Fibroblast of skin of left biceps (primary cell): ENCODE measurements around the gene RFNG.

ENCODE experiments used
- DNase-seq, 2 experiments: peaks; one replicate each; pipeline ENCODE4 v3.0.0-alpha.2; 2013; ENCODE audit warnings: low read depth in 2 of 2

The RFNG gene

DNA sequence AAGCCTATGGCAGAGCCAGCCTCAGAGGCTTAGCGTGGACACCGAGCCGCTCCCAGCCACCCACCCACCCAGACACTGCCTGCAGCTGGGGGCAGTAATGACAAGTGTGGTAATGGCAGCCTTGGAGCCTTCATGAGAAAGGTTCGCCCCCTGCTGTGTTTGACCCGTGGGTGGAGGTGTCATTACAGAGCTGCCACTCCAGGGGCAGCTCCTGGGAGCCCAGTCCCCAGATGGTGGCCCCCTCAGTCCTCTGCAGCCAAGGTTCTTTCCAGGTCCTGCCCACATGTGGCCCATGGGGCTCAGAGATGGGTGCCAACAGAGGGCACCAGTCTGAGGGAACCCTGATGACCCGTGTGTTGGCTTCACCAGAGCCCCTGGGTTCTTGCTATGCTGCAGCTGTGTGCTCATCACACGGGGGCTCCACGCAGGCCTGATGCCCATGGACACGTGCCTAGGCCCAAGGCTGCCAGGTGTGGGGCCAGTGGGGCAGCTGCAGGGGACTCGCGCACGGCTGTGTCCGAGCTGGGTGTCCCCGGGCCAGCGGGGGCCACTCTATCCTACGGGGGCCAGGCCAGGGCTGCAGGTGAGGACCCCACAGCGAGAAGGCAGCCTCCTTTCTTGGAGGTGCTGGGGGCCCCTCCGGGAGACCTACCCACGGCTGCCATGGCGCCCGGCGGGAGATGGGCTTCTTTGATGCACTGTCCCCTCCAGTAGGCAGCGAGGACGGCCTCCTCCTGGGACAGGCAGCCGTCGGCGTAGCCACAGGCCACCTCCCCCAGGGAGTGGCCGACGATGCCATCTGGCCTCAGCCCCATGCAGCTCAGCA, 38.3 kb upstream of the RFNG start:
- no peak for DNase-seq

DNA sequence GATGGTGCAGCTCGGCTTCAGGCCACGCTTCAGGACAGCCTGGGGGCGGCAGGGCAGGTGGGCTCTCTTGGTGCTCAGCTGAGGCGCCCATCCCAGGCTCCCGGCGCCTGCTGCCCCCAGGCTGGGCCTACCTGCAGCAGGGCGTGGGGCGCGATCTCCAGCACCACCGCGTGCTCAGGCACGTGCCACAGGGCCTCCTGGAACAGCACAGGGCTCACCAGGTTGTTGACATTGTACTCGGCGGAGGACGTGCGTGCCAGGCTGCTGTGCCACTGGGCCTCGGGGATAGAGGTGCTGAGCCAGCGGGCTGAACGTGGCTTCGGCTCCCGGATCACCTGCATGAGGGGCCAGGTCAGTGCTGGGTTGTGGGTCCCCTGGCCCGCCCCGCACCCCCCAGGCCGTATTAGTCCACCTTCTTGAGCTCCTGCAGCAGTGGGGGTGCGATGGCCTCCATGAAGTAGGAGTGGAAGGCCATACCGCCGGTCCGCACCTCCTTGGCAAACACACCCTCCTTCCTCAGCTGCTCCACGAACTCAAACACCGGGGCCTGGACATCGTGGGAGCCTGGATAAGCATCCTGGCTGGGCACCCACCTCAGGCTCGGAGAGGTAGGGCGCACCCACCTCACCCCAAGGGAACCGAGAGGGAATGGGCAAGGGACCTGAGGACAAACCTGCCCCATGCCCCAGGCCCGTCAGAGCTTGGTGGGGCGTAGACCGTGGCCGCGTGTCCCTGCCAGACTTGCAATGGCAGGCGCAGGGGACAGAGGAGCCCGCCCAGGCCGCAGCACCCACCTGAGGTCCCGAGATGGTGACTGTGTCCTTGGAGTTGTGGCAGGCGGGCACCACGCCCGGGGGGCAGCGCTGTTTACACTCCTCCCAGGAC, 37.5 kb upstream of the RFNG start:
- no peak for DNase-seq

DNA sequence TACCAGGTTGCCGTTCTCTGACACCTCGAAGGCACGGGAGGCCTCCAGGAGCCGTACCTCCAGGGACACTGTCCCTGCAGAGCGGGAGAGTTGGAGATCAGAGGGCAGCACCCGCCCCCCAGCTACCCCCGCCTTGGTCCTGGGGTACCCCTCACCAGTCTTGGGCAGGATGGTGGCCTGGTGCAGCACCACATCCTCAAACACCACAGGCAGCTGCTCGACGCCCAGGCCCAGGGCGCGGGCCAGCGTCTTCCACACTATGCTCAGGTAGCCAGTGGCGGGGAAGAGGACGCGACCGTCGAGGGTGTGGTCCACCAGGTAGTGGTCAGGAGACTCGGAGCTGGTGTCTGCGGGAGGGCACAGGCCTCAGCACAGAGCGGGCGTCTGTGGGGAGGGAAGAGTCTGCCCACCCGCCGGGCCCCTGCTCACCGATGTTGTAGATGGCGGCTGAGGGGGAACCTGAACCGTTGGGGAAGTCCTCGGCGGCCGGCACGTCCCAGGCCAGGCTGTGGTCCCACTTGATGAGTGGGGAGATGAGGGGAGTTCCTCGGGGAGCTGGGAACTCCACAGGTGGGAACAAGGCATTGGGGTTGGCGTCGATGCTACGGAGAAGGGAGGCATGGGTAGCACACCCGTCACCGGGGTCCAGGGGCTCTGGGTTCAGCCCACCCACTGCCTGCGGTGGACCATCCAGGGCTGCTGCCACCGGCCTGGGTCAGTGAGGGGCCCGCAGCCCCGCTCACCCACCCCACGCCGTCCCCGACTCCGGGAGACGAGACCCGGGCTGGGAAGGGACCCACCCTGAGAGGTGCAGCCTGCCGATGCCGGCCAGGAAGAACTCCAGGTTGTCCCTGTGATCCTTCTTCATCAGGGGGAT, 36.6 kb upstream of the RFNG start:
- no peak for DNase-seq

DNA sequence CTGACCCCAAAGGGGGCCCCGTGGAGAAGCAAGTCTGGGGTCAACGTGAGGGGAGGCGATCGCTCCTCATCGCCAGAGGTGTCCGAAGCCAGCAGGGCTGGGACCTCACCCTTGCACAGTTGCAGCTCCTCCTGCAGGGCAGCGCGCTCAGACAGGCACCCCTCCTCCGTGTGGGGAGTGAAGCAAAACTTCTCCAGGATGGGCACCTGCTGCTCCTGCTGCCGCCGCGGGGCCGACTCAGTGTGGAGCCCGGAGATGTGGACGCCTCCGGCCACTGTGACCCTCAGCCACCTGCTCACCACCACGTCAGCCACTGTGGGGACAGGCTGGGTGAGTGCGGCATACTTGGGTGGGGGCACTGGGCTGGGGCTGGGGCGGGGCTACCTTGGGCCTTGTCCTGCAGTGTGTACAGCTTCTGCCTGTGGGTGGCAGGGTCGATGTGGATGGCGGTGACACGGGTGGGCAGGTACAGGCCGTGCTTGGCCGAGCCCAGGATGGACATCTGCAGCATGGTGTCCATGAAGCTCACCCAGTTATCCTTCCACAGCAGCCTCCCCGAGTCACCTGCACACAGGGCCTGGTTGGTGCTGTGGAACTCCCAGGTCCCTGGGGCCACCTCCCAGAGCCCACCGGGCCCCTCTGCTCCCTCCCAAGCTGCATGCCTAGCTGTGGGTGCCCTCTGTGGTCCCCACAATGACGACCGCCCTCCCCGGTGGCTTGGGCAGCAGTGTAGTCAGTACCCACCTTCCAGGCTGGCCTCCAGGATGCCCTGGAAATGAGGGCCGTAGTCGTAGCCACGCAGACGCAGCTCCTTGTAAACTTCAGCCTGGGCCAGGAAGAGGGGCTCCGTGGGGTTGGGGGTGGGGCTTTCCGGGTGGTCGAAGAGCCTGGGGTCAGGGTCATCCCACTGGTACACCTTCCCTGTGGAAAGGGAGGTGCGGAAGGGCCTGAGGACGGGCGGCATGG, 35.6 kb upstream of the RFNG start:
- no peak for DNase-seq

DNA sequence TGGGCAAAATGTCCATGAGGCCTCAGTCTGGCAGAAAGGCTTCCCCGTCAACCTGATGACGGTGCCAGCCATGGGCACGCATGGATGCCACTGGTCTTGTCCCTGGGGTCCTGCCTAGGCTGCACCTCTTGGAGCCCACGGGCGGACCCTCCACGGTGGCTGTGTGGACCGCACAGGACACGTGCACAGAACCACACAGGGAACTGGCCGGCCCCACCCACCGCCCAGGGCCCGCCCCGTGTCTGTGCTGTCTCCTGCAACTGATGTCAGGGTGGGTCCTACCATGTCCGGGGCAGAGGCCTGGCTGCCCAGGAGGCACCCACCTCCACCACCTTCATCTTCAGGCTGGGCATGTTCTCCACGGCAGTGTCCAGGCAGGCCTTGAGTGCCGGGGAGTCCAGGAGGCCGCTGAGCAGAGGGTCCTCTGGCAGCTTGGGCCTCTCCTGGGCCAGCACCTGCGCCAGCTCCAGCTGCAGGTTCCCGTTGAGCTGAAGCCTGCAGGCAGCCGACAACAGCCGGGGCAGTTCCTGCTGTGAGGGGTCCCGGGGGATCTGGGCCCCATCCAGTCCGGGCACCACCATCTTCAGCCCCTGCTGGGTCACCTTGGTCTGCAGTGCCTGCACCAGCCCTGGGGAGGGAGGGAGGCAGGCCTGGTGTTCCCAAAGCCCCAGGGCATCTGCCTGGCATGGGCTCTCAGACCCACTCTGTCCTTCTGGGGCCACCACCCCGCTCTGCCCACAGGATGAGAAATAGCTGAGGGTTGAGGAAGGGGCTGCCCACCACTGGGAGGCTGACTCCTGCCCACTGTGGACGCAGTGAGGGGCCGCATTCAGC, 34.5 kb upstream of the RFNG start:
- no peak for DNase-seq

DNA sequence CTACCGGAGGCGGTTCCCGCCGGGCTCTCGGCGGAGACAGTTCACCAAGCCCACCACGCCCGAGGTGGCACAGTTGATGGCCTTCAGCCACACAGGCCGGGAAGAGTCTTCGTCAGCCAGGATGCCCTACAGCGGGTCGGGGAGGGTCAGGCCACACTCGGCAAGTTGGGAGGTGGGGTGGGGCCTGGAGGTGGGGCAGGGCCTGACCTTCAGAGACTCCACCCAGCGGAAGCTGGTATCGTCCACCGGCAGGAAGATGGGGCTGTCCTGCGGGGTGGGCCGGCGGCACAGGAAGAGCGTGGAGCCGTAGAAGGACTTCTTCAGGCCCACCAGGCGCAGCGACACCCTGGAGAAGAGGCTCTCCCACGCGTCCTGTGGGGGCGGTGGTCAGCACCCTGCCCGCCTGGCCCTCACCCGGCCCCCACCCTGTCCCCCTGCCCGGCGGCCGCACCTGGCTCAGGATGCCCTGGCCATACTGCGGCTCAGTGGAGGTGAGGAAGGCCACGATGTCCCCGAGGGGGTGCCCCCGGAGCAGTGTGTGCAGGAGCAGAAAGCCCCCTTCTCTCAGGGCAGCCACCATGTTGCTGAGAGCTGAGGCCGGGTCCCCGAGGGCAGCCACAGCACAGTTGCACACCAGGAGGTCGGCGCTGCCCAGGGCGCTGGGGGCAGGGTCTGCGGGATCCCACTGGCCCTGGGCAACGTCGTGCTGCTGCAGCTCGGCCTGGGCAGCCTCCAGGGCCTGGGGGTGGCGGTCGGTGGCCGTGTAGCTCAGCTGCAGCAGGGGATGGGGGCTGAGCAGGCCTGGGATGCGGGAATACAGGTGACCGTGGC, 33.6 kb upstream of the RFNG start:
- no peak for DNase-seq

DNA sequence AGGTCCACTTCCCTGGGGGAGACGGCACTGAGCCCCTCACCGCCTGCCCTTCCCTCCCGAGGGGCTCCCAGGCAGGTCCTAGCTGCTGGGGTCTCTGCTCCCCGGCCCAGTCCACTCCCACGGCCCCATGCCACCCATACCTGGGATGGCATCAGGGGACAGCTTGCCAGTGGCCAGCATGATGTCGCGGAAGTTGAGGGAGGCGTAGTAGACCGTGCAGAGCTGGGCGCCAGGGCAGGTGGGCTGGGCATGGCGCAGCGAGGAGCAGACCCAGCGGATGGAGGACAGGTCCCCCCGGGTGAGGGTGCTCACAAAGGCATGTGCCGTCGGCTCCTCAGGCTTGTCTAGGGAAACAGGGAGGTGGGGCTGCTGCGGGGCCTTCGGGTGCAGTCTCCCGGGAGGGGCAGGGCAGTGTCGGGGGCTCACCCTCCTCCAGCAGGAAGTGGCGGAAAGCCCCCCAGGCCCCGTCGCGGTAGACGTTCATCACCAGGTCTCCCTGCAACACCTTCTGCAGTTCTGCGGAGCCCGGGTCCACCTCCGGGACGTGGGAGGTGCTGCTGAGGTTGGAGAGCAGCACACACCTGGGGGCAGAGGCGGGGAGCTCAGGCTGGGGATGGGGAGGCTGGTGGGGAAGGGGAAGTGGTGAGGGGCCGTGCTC, 32.9 kb upstream of the RFNG start:
- no peak for DNase-seq

DNA sequence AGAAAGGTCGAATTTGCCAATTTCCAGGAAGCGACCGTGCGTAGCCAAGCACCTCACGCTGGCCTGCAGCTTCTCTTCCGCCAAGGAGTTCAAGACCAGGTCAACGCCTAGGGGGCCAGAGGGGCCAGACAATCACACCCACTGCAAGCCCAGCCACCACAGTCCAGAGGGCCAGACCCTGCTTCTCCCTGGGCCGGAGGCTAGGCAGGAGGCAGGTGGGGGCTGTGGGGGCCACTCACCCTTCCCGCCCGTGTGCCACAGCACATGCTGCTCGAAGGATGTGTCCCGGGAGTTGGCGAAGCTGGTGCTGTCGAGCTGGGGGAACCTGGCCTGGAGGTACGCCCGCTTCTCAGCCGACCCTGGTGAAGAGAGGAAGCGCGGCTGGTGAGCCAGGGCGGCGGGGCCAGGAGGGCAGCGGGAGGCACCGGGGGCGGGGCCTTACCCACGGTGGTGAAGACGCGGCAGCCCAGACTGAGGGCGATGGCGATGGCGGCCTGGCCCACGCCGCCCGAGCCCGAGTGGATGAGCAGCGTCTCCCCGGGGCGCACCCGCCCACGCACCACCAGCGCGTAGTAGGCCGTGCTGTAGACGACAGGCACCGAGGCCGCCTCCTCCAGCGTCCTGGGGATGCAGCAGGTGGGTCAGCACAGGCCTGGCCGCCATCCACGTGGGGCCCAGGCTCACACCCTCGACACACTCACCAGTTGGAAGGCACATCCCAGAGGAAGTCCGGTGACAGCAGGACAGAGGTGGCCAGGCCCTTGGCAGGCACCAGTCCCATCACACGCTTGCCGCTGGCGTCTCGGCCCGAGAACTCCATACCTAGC, 32.1 kb upstream of the RFNG start:
- no peak for DNase-seq

DNA sequence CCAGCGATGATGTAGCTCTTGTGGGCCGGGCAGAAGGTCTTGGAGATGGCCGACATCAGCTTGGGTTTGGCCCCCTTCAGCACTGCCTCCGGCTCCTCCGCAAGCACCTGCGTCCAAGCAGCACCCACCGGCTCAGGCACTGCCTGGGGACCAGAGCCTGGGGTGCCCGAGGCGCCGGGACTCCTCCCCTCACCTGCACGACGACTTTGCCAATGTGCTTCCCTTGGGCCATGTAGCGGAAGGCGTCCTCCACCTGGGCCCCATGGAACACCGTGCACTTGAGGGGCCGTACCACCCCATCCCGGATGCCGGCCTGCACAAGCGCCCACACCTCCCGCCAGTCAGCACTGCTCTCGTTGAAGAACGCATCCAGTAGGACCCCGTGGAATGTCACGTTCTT, 31.4 kb upstream of the RFNG start:
- no peak for DNase-seq

DNA sequence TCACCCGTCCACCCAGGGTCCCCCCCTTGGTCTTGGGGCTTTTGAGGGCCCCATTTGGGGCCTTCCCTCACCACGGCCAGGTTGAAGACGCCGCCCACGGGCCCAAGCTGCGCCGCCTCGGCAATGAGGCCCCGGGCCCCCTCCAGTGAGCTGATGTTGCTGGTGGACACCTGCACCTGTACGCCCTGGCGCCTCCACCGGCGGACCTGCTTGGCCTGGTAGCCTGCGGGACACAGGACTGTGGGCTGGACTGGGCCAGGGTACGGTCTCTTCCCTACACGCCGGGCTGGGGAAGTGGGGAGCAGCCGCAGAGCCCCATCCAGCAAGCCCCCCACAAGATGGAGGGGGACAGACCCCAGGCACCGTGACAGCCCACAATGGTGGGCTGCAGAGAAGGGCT, 30.8 kb upstream of the RFNG start:
- DNase-seq: no peak

DNA sequence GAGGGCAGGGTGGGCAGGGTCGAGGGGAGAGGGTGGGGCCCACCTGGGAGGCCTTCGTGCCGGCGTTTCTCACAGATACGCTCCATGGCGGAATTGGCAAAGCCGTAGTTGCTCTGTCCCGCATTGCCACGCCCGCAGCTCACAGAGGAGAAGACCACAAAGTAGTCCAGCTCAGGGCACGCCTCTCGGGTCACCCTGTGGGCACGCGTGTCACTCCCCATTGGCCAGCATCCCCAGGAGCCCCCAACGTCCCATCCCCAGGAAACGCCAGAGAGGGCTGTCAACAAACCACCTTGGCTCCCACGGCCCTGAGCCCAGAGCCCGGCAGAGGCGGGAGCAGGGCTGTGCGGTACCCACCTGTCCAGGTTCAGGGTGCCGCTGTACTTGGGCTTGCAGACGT, 30.4 kb upstream of the RFNG start:
- DNase-seq: no peak

DNA sequence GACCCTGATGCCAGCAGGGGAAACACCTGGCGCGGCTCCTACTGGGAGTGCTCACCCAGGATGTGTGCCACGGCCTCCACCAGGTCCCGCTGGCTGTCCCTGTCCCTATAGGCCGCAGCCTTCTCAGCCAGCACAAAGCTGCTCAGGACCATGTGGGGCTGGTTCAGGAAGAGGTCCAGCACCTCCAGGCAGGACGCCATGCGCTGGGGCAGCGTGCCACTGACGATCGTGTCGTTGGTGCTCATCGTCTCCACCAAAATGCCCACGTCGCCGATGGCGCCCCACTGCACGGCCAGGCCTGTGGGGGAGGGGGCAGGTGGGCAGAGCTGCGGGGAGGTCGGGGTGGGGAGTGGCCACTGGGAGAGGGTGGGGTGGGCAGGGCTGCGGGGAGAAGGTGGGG, 29.9 kb upstream of the RFNG start:
- no peak for DNase-seq

DNA sequence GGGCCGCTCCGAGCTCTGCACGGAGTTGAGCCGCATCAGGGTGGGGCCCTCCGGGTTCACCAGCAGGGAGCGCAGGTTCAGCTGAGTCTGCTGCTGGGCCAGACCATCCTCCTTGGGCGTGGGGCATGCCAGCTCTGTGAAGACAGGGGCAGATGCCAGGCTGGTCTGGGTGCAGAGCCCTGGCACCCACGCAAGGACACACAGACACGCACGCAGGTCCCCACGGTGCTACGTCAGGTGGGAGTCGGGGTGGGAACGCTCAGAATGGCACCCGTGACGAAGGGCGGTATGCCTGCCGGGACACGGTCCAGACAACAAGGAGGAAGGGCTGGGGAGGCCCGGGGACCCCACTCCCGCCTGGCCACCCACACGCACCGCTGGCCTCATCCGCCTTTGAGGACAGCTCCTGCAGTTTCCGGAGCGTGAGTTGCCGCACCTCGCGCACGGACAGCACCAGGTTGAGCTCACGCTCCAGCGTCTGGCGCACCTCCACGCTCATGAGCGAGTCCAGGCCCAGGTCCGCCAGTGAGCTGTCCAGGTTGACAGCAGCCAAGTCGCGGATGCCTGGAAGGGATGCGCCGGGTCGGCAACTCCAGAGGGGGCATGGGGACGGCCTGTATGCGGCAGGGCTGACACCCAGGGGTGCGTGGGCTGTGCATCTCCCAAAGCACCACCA, 29.3 kb upstream of the RFNG start:
- DNase-seq: no peak

DNA sequence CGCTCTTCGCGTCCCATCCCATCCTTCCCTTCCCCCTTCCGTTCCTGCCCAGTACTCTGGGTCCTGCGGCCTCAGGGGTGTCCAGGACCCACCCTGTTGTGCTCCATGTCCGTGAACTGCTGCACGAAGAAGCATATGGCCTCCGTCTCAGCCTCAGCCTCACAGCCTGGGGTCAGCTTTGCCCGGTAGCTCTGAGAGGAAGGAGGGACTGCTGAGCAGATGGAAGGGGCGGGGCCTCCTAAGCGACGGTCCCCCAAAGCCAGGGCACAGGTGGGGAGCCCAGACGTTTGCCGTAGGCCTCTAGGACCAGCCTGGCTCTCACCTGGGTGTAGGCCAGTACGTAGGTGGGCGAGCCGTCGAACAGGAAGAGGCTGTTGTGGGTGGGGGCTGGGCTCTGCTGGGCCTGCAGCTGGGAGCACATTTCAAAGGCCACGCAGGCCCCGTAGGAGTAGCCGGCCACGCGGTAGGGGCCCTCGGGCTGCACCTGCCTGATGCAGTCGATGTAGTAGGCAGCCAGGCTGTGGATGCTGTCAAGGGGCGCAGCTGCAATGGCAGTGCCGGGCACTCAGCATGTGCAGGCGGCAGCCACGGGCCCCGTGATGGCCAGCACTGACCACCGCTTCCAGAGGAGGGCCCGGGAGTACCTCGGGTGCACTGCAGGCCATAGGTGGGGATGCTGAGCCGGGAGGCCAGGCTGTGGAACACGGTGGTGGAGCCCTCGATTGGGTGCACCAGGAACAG, 28.6 kb upstream of the RFNG start:
- no peak for DNase-seq

DNA sequence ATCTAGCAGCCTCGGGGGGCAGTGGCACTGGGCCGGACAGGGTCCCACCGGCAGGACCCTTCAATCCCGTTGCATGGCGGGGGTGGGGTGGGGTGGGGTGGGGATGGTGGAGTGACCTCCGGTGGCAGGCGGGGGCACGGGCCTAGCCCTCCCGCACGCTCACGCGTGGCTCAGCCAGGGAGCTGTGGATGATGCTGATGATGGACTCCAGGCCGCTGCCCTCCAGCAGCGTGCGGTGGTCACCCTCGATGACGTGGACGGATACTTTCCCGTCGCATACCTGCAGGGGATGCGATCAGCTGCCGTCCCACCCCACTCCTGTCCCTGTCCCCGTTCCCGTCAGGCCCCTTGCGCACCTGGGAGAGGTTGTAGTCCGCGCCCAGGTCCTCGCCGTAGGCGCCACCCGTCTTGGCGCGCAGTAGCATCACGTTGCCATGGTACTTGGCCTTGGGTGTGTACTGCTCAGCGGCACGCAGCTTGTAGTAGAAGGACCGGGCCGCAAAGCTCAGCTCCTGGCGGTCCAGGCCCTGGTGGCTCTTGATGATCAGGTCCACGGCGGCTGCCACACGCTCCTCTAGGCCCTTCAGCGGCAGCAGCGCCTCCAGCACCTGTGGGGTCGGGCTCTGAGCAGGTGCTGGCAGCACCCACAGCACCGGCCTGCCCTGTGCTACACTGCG, 27.5 kb upstream of the RFNG start:
- no peak for DNase-seq

DNA sequence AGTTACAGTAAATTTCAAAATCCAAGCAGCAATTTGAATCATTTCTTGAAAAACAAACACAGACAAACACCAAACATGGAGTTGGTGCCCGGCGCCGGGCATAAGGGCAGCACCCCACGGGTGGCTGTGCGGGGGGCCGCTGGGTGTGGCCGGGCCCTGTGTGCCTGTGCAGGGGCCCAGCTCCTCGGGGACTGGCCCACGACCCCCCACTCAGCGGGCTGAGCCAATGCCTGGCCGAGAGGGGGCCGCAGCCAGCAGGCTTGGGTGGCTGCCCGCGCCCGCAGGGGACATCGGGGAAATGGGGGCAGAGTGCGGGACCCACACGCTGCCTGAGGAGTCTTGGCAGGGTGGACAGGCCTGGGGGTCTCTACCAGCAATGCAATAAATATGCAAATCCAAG, 26.8 kb upstream of the RFNG start:
- no peak for DNase-seq
